Smooth muscle cell (in vitro differentiated cells): ENCODE measurements around the gene ZMIZ1. TPM values are rescaled to one million over a fixed set of nuclear protein-coding genes. Genes with fewer than 3 reads are reported as not detected.
A peak's percentile ranks its signal among the peaks of the same experiment; 100 is the strongest.

Experiments used
- DNase-seq: peaks from one replicate; lab custom pipeline; 2025; ENCODE audit not compliant: unreplicated experiment; lab: John Stamatoyannopoulos, UW
- H2AFZ ChIP-seq: fragments of 200-600 bp; sonication (generic); 2 replicates; pipeline ENCODE4 v1.6.0; 2016; ENCODE audit warnings: antibody characterized with exemption, low read depth, mild to moderate bottlenecking
- H3F3A ChIP-seq: fragments of 200-600 bp; sonication (generic); 2 replicates; pipeline ENCODE4 v1.6.0; 2017; ENCODE audit warnings: antibody characterized with exemption, low read depth
- H3K27ac ChIP-seq: fragments of 200-600 bp; sonication (generic); 2 replicates; pipeline ENCODE4 v1.5.1; 2016; ENCODE audit warnings: low read depth, mild to moderate bottlenecking
- H3K27me3 ChIP-seq: fragments of 200-600 bp; sonication (generic); 2 replicates; pipeline ENCODE4 v1.6.1; 2016; ENCODE audit warnings: low read depth, mild to moderate bottlenecking
- H3K36me3 ChIP-seq: fragments of 200-600 bp; sonication (generic); 2 replicates; pipeline ENCODE4 v1.5.1; 2016; ENCODE audit warnings: low read depth
- H3K4me1 ChIP-seq: fragments of 200-600 bp; sonication (generic); 2 replicates; pipeline ENCODE4 v1.5.1; 2016; ENCODE audit warnings: low read depth
- H3K4me2 ChIP-seq: fragments of 200-600 bp; sonication (generic); 2 replicates; pipeline ENCODE4 v1.6.0; 2016; ENCODE audit warnings: mild to moderate bottlenecking
- H3K4me3 ChIP-seq: fragments of 200-600 bp; sonication (generic); 2 replicates; pipeline ENCODE4 v1.5.1; 2016; ENCODE audit warnings: mild to moderate bottlenecking
- H3K79me2 ChIP-seq: fragments of 200-600 bp; sonication (generic); 2 replicates; pipeline ENCODE4 v1.6.0; 2016; ENCODE audit warnings: low read depth, mild to moderate bottlenecking
- H3K9ac ChIP-seq: fragments of 200-600 bp; sonication (generic); 2 replicates; pipeline ENCODE4 v1.6.0; 2016; ENCODE audit warnings: low read depth
- H3K9me3 ChIP-seq: fragments of 200-600 bp; sonication (generic); replicated peaks from 2 replicates; pipeline ENCODE4 v1.5.1; 2016; ENCODE audit warnings: low read depth
- H4K20me1 ChIP-seq: fragments of 200-600 bp; sonication (generic); 2 replicates; pipeline ENCODE4 v1.6.0; 2016; ENCODE audit warnings: low read depth
- CTCF ChIP-seq: fragments of 200-600 bp; sonication (generic); IDR thresholded peaks from 2 replicates; pipeline ENCODE4 v1.5.1; 2017; ENCODE audit warnings: borderline replicate concordance, mild to moderate bottlenecking, antibody characterized with exemption; ENCODE audit not compliant: insufficient read depth, poor library complexity, severe bottlenecking
- WGBS: methylation state at CpG from one replicate; pipeline ENCODE4 v1.1.7; 2016; ENCODE audit warnings: low lambda C conversion rate; 5-methylcytosine and 5-hydroxymethylcytosine counted together
- polyA plus RNA-seq: library from polyadenylated mRNA; unstranded; fragments of >200 nt; fragmentation: Nextera tagmentation; extraction: Ambion mirVana; gene quantifications from 2 replicates; pipeline ENCODE4 v1.2.1, GENCODE V29; 2016
- total RNA-seq: library from RNA; depleted of rRNA; stranded (reverse); fragments of >200 nt; gene quantifications from 2 replicates; pipeline ENCODE4 v1.2.3, GENCODE V29; 2014

The ZMIZ1 gene
- total and polyA plus RNA-seq, 2 experiments from 2014 or later, result 24.2 to 31.3 TPM

- H4K20me1 ChIP-seq, result peaks cover 98% of the 10 kb centered on the region
- no peaks in the 10 kb centered on the region for H3K27me3 ChIP-seq
- peak overlapping the region; percentile 57 for H3K9ac ChIP-seq
- H3K4me3 ChIP-seq, result no peak overlapping the region
- TF ChIP-seq CTCF, result no peak
- H2AFZ ChIP-seq, result no peak overlapping the region
- H3K36me3 ChIP-seq, result no peaks in the 10 kb centered on the region
- WGBS, result 50% methylated on average over 9 of the region's 9 CpGs
- peak overlapping the region; percentile 92 for H3K27ac ChIP-seq
- no peak for DNase-seq
- peaks cover 98% of the 10 kb centered on the region for H3K79me2 ChIP-seq
- H3K4me2 ChIP-seq, result peak overlapping the region; percentile 48
- H3K4me1 ChIP-seq, result peaks cover 46% of the 10 kb centered on the region
- H3K9me3 ChIP-seq, result no peaks in the 10 kb centered on the region
- peaks cover 17% of the 10 kb centered on the region for H3F3A ChIP-seq
These were observed 45.1 kb downstream of the ZMIZ1 start for GRCh38 chr10:79113827-79114226.

GRCh38 chr10:79115302-79115701, 46.5 kb downstream of the ZMIZ1 start:
- TF ChIP-seq CTCF, result no peak
- Histone ChIP-seq H3K4me1 (peaks cover 46% of the 10 kb centered on the region), H3K4me2 (peak overlapping the region; percentile 46), H3K9me3 (no peaks in the 10 kb centered on the region), H3K4me3 (no peak overlapping the region), H3F3A (peaks cover 17% of the 10 kb centered on the region), H3K27me3 (no peaks in the 10 kb centered on the region), H3K79me2 (peaks cover 96% of the 10 kb centered on the region), H3K27ac (peak overlapping the region; percentile 70), H4K20me1 (peaks cover 98% of the 10 kb centered on the region), H2AFZ (no peak overlapping the region), H3K36me3 (no peaks in the 10 kb centered on the region), H3K9ac (peak overlapping the region; percentile 33)
- no peak for DNase-seq
- WGBS, result 61% methylated on average over 4 of the region's 4 CpGs

GRCh38 chr10:79116368-79116767, 47.6 kb downstream of the ZMIZ1 start:
- Histone ChIP-seq H3K4me3 (no peak overlapping the region), H3K9ac (no peak overlapping the region), H3K9me3 (no peaks in the 10 kb centered on the region), H3K4me2 (peak overlapping the region; percentile 14), H3K36me3 (no peaks in the 10 kb centered on the region), H3K4me1 (peaks cover 46% of the 10 kb centered on the region), H3K27ac (peak overlapping the region; percentile 70), H4K20me1 (peaks cover 98% of the 10 kb centered on the region), H2AFZ (no peak overlapping the region), H3F3A (peaks cover 23% of the 10 kb centered on the region), H3K79me2 (peaks cover 96% of the 10 kb centered on the region), H3K27me3 (no peaks in the 10 kb centered on the region)
- no peak for DNase-seq
- WGBS, result 75% methylated on average over 4 of the region's 4 CpGs
- TF ChIP-seq CTCF, result no peak
